SK-N-SH treated with all-trans-retinoic acid at 6 μM for 48 hours (cell line): ENCODE measurements around the gene THSD4.

Experiments
- ATAC-seq: fragments of 200-7000 bp; cut with Tn5 transposase; 3 replicates; pipeline ENCODE4 v1.9.1; 2020; ENCODE audit warnings: mild to moderate bottlenecking, moderate library complexity
- BACH2 ChIP-seq: fragments of 250-450 bp; sonication (Bioruptor Pico); IDR thresholded peaks from 2 replicates; pipeline ENCODE4 v1.9.0; 2021; ENCODE audit warnings: mild to moderate bottlenecking, borderline replicate concordance
- CSDC2 ChIP-seq: fragments of 250-450 bp; sonication (Bioruptor Pico); IDR thresholded peaks from 2 replicates; pipeline ENCODE4 v1.5.0; 2020; ENCODE audit warnings: mild to moderate bottlenecking, moderate library complexity
- ESRRG ChIP-seq: fragments of 250-450 bp; sonication (Bioruptor Pico); IDR thresholded peaks from 2 replicates; pipeline ENCODE4 v1.6.1; 2021; ENCODE audit warnings: mild to moderate bottlenecking
- ISL1 ChIP-seq: fragments of 250-450 bp; sonication (Bioruptor Pico); IDR thresholded peaks from 2 replicates; pipeline ENCODE4 v2.1.2; 2022; ENCODE audit warnings: mild to moderate bottlenecking, moderate library complexity
- OSR1 ChIP-seq: fragments of 250-450 bp; sonication (Bioruptor Pico); IDR thresholded peaks from 2 replicates; pipeline ENCODE4 v1.8.0; 2022; ENCODE audit warnings: moderate library complexity, mild to moderate bottlenecking, inconsistent platforms
- PPARA ChIP-seq: fragments of 250-450 bp; sonication (Bioruptor Pico); IDR thresholded peaks from 2 replicates; pipeline ENCODE4 v1.5.0; 2020; ENCODE audit warnings: mild to moderate bottlenecking, borderline replicate concordance
- SNAI2 ChIP-seq: fragments of 250-450 bp; sonication (Bioruptor Pico); IDR thresholded peaks from 2 replicates; pipeline ENCODE4 v1.5.0; 2020; ENCODE audit warnings: mild to moderate bottlenecking, moderate library complexity
- TCF4 ChIP-seq: fragments of 250-450 bp; sonication (Bioruptor Pico); IDR thresholded peaks from 2 replicates; pipeline ENCODE4 v1.8.0; 2021; ENCODE audit warnings: mild to moderate bottlenecking, moderate library complexity, borderline replicate concordance
- TOX ChIP-seq: fragments of 250-450 bp; sonication (Bioruptor Pico); IDR thresholded peaks from 2 replicates; pipeline ENCODE4 v1.8.0; 2021; ENCODE audit warnings: mild to moderate bottlenecking, moderate library complexity, borderline replicate concordance
- ZC3H10 ChIP-seq: fragments of 250-450 bp; sonication (Bioruptor Pico); IDR thresholded peaks from 2 replicates; pipeline ENCODE4 v1.5.1; 2021; ENCODE audit warnings: mild to moderate bottlenecking, moderate library complexity
- ZFP3 ChIP-seq: fragments of 250-450 bp; sonication (Bioruptor Pico); IDR thresholded peaks from 2 replicates; pipeline ENCODE4 v1.5.0; 2020; ENCODE audit warnings: mild to moderate bottlenecking, moderate library complexity
- ZFP30 ChIP-seq: fragments of 450-650 bp; formaldehyde crosslinking; IDR thresholded peaks from 2 replicates; pipeline ENCODE4 v1.5.0; 2022; ENCODE audit warnings: mild to moderate bottlenecking, moderate library complexity
- ZNF565 ChIP-seq: fragments of 450-650 bp; formaldehyde crosslinking; conservative IDR thresholded peaks from 2 replicates; pipeline ENCODE4 v1.5.0; 2020; ENCODE audit warnings: low read depth, mild to moderate bottlenecking, moderate library complexity
- TF ChIP-seq, protein P1 (sequence below): fragments of 250-450 bp; sonication (Bioruptor Pico); IDR thresholded peaks from 2 replicates; pipeline ENCODE4 v1.8.0; 2020; ENCODE audit warnings: mild to moderate bottlenecking, moderate library complexity, borderline replicate concordance
- TF ChIP-seq, protein P2 (sequence below): fragments of 250-450 bp; sonication (Bioruptor Pico); IDR thresholded peaks from 2 replicates; pipeline ENCODE4 v1.5.1; 2021; ENCODE audit warnings: mild to moderate bottlenecking, moderate library complexity
- TF ChIP-seq, protein P3 (sequence below): fragments of 250-450 bp; sonication (Bioruptor Pico); IDR thresholded peaks from 2 replicates; pipeline ENCODE4 v1.5.0; 2020; ENCODE audit warnings: mild to moderate bottlenecking, moderate library complexity
- TF ChIP-seq, protein P4 (sequence below): fragments of 250-450 bp; sonication (Bioruptor Pico); IDR thresholded peaks from 2 replicates; pipeline ENCODE4 v1.8.0; 2021; ENCODE audit warnings: low read depth, mild to moderate bottlenecking, moderate library complexity, borderline replicate concordance

Gene THSD4

DNA sequence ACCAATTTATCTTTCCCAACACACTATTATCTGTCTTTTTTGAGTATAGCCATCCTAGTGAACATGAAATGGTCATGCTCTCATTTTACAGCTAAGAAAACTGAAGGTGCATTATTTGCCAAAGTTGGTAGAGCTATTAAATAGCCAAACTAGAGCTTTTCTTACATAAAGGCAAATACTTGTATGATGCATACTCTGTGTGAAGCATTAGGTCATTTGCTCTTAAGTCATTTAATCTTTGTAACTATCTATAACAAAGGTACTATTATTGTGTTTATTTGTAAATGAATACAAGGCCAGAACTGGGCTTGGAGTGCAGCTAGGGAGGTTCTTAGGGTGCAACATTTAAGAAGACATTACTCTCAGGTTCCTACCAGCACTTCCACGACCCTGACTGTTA, 123.7 kb downstream of the THSD4 start:
- TF ChIP-seq PPARA (CRISPR knock-in tag), result no peak
- TF ChIP-seq TCF4 (CRISPR knock-in tag), result no peak
- no peak for TF ChIP-seq ESRRG (CRISPR knock-in tag)
- TF ChIP-seq, protein P1, sequence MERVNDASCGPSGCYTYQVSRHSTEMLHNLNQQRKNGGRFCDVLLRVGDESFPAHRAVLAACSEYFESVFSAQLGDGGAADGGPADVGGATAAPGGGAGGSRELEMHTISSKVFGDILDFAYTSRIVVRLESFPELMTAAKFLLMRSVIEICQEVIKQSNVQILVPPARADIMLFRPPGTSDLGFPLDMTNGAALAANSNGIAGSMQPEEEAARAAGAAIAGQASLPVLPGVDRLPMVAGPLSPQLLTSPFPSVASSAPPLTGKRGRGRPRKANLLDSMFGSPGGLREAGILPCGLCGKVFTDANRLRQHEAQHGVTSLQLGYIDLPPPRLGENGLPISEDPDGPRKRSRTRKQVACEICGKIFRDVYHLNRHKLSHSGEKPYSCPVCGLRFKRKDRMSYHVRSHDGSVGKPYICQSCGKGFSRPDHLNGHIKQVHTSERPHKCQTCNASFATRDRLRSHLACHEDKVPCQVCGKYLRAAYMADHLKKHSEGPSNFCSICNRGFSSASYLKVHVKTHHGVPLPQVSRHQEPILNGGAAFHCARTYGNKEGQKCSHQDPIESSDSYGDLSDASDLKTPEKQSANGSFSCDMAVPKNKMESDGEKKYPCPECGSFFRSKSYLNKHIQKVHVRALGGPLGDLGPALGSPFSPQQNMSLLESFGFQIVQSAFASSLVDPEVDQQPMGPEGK, result no peak
- no peak for TF ChIP-seq SNAI2
- TF ChIP-seq OSR1 (CRISPR knock-in tag), result no peak
- TF ChIP-seq CSDC2, result no peak
- TF ChIP-seq ZFP3 (CRISPR knock-in tag), result no peak
- no peak for TF ChIP-seq BACH2 (CRISPR knock-in tag)
- TF ChIP-seq ISL1 (CRISPR knock-in tag), result no peak
- no peak for ATAC-seq

DNA sequence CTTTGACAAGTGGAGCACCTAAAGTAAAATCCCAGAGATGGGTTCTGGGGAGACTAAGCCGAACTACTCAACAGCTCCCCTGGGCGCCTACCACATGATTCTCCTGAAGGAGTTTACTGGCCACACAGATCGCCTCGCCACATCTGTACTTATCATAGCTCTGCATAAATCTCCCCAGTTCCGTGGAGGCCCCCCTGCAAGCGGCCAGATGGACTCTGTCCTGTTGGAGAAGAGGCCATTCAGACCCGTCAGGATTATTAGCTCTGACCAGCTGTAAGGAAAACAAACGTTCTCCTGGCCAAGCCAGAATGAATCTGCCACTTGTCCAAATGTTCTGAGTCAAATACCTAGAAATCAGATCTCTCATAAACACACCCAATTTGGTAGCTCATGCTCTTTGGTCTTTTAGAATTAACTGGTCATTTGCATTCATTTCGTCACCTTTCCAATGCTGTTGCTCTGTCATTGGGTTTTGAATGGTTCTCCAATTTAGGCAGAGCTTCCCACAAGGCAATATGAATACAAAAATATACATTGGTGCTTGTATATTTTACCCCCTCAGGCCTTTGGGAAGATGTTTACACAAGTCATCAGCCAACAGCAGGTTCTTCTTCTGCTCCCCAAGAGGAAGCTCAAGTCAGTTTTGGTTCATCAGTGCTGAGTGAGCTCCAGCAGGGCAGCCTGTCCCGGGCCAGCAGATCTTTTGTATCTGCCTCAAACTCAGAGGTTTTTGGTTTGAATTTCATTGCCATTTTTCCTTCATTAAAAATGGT, 124.5 kb downstream of the THSD4 start:
- peak; percentile 26; the same call in 2 of the 3 replicates for ATAC-seq
- no peak for TF ChIP-seq TCF4 (CRISPR knock-in tag)
- TF ChIP-seq, protein P2, sequence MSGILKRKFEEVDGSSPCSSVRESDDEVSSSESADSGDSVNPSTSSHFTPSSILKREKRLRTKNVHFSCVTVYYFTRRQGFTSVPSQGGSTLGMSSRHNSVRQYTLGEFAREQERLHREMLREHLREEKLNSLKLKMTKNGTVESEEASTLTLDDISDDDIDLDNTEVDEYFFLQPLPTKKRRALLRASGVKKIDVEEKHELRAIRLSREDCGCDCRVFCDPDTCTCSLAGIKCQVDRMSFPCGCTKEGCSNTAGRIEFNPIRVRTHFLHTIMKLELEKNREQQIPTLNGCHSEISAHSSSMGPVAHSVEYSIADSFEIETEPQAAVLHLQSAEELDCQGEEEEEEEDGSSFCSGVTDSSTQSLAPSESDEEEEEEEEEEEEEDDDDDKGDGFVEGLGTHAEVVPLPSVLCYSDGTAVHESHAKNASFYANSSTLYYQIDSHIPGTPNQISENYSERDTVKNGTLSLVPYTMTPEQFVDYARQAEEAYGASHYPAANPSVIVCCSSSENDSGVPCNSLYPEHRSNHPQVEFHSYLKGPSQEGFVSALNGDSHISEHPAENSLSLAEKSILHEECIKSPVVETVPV (CRISPR knock-in tag), result no peak
- TF ChIP-seq ZNF565 (CRISPR knock-in tag), result no peak

DNA sequence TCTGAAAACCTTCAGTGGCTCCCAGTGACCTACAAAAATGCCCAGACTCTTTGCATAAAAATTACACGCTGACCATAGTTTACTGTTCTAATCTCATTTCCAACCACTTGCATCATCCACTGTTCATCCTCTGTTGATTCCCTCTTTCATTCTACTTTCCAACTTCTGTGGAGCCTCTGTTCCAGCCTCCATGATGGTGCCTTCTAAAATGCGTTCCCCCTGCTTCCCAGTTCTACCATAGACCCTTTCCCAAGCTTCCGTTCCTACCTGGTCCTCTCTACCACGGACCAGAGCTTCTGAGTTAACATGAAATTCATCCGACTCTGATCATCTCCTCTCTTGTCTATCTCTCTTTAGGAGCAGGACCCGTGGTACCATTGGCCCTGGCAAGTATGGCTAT, 127.0 kb downstream of the THSD4 start:
- ATAC-seq, result no peak
- TF ChIP-seq, protein P3, sequence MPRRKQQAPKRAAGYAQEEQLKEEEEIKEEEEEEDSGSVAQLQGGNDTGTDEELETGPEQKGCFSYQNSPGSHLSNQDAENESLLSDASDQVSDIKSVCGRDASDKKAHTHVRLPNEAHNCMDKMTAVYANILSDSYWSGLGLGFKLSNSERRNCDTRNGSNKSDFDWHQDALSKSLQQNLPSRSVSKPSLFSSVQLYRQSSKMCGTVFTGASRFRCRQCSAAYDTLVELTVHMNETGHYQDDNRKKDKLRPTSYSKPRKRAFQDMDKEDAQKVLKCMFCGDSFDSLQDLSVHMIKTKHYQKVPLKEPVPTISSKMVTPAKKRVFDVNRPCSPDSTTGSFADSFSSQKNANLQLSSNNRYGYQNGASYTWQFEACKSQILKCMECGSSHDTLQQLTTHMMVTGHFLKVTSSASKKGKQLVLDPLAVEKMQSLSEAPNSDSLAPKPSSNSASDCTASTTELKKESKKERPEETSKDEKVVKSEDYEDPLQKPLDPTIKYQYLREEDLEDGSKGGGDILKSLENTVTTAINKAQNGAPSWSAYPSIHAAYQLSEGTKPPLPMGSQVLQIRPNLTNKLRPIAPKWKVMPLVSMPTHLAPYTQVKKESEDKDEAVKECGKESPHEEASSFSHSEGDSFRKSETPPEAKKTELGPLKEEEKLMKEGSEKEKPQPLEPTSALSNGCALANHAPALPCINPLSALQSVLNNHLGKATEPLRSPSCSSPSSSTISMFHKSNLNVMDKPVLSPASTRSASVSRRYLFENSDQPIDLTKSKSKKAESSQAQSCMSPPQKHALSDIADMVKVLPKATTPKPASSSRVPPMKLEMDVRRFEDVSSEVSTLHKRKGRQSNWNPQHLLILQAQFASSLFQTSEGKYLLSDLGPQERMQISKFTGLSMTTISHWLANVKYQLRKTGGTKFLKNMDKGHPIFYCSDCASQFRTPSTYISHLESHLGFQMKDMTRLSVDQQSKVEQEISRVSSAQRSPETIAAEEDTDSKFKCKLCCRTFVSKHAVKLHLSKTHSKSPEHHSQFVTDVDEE (CRISPR knock-in tag), result no peak
- no peak for TF ChIP-seq TOX (CRISPR knock-in tag)
- no peak for TF ChIP-seq ZNF565 (CRISPR knock-in tag)
- TF ChIP-seq, protein P4, sequence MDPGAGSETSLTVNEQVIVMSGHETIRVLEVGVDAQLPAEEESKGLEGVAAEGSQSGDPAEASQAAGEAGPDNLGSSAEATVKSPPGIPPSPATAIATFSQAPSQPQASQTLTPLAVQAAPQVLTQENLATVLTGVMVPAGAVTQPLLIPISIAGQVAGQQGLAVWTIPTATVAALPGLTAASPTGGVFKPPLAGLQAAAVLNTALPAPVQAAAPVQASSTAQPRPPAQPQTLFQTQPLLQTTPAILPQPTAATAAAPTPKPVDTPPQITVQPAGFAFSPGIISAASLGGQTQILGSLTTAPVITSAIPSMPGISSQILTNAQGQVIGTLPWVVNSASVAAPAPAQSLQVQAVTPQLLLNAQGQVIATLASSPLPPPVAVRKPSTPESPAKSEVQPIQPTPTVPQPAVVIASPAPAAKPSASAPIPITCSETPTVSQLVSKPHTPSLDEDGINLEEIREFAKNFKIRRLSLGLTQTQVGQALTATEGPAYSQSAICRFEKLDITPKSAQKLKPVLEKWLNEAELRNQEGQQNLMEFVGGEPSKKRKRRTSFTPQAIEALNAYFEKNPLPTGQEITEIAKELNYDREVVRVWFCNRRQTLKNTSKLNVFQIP (CRISPR knock-in tag), result no peak
- no peak for TF ChIP-seq OSR1 (CRISPR knock-in tag)
- no peak for TF ChIP-seq ZFP30 (CRISPR knock-in tag)

DNA sequence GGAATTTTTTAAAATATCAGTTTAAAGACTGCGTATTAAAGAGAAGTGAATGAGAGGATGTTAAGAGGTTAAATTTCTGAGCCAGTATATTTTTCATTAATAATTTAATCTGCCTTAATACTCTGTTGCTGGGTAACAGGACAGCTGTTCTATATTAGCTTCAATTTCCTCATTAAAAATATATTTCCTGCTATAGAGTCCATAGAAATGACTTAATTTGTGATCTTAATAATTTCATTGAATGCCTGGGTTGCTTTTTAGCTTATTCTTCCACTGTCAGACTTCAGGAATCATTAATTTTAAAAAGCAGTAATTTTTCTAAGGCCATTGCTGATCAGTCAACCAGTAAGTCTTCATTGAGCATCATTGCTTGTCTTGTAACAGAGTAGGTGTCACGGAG, 129.0 kb downstream of the THSD4 start:
- no peak for TF ChIP-seq ZNF565 (CRISPR knock-in tag)
- TF ChIP-seq TCF4 (CRISPR knock-in tag), result 0 out of 2 replicates have a peak, but pooled peaks have one; percentile 45
- no peak for TF ChIP-seq ESRRG (CRISPR knock-in tag)
- no peak for TF ChIP-seq BACH2 (CRISPR knock-in tag)
- no peak for TF ChIP-seq PPARA (CRISPR knock-in tag)
- TF ChIP-seq, protein P2 (CRISPR knock-in tag), result no peak
- no peak for TF ChIP-seq ZC3H10 (CRISPR knock-in tag)

More for the DNA sequence above, 129.0 kb downstream of the THSD4 start:
- peak; percentile 62 for ATAC-seq
